ENCODE data around the gene TST. TPM values are rescaled to one million over a fixed set of nuclear protein-coding genes. Genes with fewer than 3 reads are reported as not detected.

The TST gene
- total and polyA plus RNA-seq, 2 donors (not counting 1 experiment from before 2014, with no cell fraction given): 1.4 to 5.9 TPM

- ATAC-seq (ENCODE audit: low read depth): no peak
- intact Hi-C loops (cut with micrococcal nuclease): loop anchor here (5.0 to 10.0 kb wide), 2 partner anchors 189 to 496 kb away; no protein-coding TSS in a partner anchor
- H2AFZ ChIP-seq (ENCODE audit: insufficient read depth, low read depth, low read length, poor library complexity, severe bottlenecking): no peak overlapping the region
- ChIA-PET CTCF (interaction anchor here (0.6 to 2.2 kb wide), 12 partner anchors 8 to 524 kb away, joined by 3 to 10 read pairs (median 3); partner anchors contain the start of genes IL2RB and KCTD17), POLR2A (interaction anchor here (0.6 kb wide), 1 partner anchor 512 kb away, joined by 9 read pairs; no protein-coding TSS in a partner anchor)
- no peaks in the 10 kb centered on the region for H3K9me3 ChIP-seq (ENCODE audit: control extremely low read depth in 1 of 3, control insufficient read depth in 2 of 3, insufficient read depth in 1 of 3, low read length in 2 of 3)
- H3K9me3 Mint-ChIP-seq (ENCODE audit: insufficient read depth): no peaks in the 10 kb centered on the region
- no peak overlapping the region for H3K4me3 ChIP-seq (ENCODE audit: control extremely low read depth in 1 of 5, extremely low read depth in 1 of 5, insufficient read depth in 1 of 5, low read depth in 2 of 5, low read length in 4 of 5)
- H3K36me3 ChIP-seq (replicated peaks in 1 of 2; ENCODE audit: control extremely low read depth in 1 of 2, control insufficient read depth in 1 of 2, extremely low read depth in 1 of 2, insufficient read depth in 2 of 2, low read length in 1 of 2): no peaks in the 10 kb centered on the region
- H3K9ac ChIP-seq (ENCODE audit: low read length): no peak overlapping the region
- H3K4me1 ChIP-seq (ENCODE audit: control insufficient read depth in 2 of 2, insufficient read depth in 2 of 2, low read length in 2 of 2): peaks cover 9 to 14% of the 10 kb centered on the region in 2 donors
- H3K4me1 Mint-ChIP-seq: peaks cover 15% of the 10 kb centered on the region
- no peak for DNase-seq
- peaks cover 16% of the 10 kb centered on the region for H3K27me3 Mint-ChIP-seq
- no peak overlapping the region for H3K4me2 ChIP-seq (replicated peaks; ENCODE audit: low read depth, low read length, poor library complexity, severe bottlenecking)
- H4K20me1 ChIP-seq (ENCODE audit: control insufficient read depth, insufficient read depth, low read length, poor library complexity, severe bottlenecking): no peaks in the 10 kb centered on the region
- H3K27ac ChIP-seq (ENCODE audit: low read length in 2 of 2): no peak overlapping the region
- no peak for TF ChIP-seq CTCF (IDR thresholded peaks at IDR 0.05)
- TF ChIP-seq EZH2 (IDR thresholded peaks at IDR 0.05; ENCODE audit: borderline replicate concordance, insufficient read depth, low read depth, low read length, poor library complexity, severe bottlenecking): no peak
- whole genome bisulfite sequencing (ENCODE audit: insufficient coverage): 96% methylated on average over 4 of the region's 7 CpGs
- no peak overlapping the region for H3K4me3 Mint-ChIP-seq
- H3K27me3 ChIP-seq (replicated peaks in 1 of 4; ENCODE audit: control extremely low read depth in 1 of 4, control insufficient read depth in 3 of 4, insufficient read depth in 4 of 4, low read length in 3 of 4): no peaks in the 10 kb centered on the region
- no peak overlapping the region for H3K27ac Mint-ChIP-seq
- no peaks in the 10 kb centered on the region for H3K79me2 ChIP-seq (ENCODE audit: control insufficient read depth, insufficient read depth, low read length)
These were observed 24.1 kb upstream of the TST start for GRCh38 chr22:37043209-37043827.

- H3K27ac Mint-ChIP-seq: no peak overlapping the region
- no peaks in the 10 kb centered on the region for H4K20me1 ChIP-seq (ENCODE audit: control insufficient read depth, insufficient read depth, low read length, poor library complexity, severe bottlenecking)
These were observed 20.2 kb upstream of the TST start for GRCh38 chr22:37039466-37039865.

More at GRCh38 chr22:37039466-37039865, 20.2 kb upstream of the TST start:
- H3K4me1 ChIP-seq (ENCODE audit: control insufficient read depth in 2 of 2, insufficient read depth in 2 of 2, low read length in 2 of 2): no peaks in the 10 kb centered on the region
- POLR2A ChIA-PET: no interaction called here
- Mint-ChIP-seq H3K4me3 (no peak overlapping the region), H3K4me1 (peaks cover 3% of the 10 kb centered on the region), H3K9me3 (ENCODE audit: insufficient read depth) (no peaks in the 10 kb centered on the region), H3K27me3 (peaks cover 36% of the 10 kb centered on the region)
- CTCF ChIA-PET: interaction anchor here (1.6 to 1.9 kb wide), 2 partner anchors 17 to 280 kb away, joined by 3 to 4 read pairs; no protein-coding TSS in a partner anchor
- ATAC-seq (ENCODE audit: low read depth) (no peak), DNase-seq (no peak)
- H3K4me3 ChIP-seq (ENCODE audit: control extremely low read depth in 1 of 5, extremely low read depth in 1 of 5, insufficient read depth in 1 of 5, low read depth in 2 of 5, low read length in 4 of 5): no peak overlapping the region
- no CpG with 5 or more reads among the region's 2 CpGs for WGBS (ENCODE audit: insufficient coverage)
- TF ChIP-seq EZH2 (IDR thresholded peaks at IDR 0.05; ENCODE audit: borderline replicate concordance, insufficient read depth, low read depth, low read length, poor library complexity, severe bottlenecking) (no peak), CTCF (IDR thresholded peaks at IDR 0.05) (no peak)
- H3K36me3 ChIP-seq (replicated peaks in 1 of 2; ENCODE audit: control extremely low read depth in 1 of 2, control insufficient read depth in 1 of 2, extremely low read depth in 1 of 2, insufficient read depth in 2 of 2, low read length in 1 of 2): no peaks in the 10 kb centered on the region
- no peaks in the 10 kb centered on the region for H3K9me3 ChIP-seq (ENCODE audit: control extremely low read depth in 1 of 3, control insufficient read depth in 2 of 3, insufficient read depth in 1 of 3, low read length in 2 of 3)
- no peak overlapping the region for H3K4me2 ChIP-seq (replicated peaks; ENCODE audit: low read depth, low read length, poor library complexity, severe bottlenecking)
- H3K79me2 ChIP-seq (ENCODE audit: control insufficient read depth, insufficient read depth, low read length): no peaks in the 10 kb centered on the region
- peaks cover 0 to 11% (median 0%) of the 10 kb centered on the region in 4 experiments for H3K27me3 ChIP-seq (replicated peaks in 1 of 4; ENCODE audit: control extremely low read depth in 1 of 4, control insufficient read depth in 3 of 4, insufficient read depth in 4 of 4, low read length in 3 of 4)
- intact Hi-C loops (cut with micrococcal nuclease): no loop called here
- H3K9ac ChIP-seq (ENCODE audit: low read length): no peak overlapping the region
- no peak overlapping the region for H2AFZ ChIP-seq (ENCODE audit: insufficient read depth, low read depth, low read length, poor library complexity, severe bottlenecking)
- no peak overlapping the region for H3K27ac ChIP-seq (ENCODE audit: low read length in 2 of 2)
